Smooth muscle cell (in vitro differentiated cells): ENCODE data around the gene KDM6B. TPM values are rescaled to one million over a fixed set of nuclear protein-coding genes. Genes with fewer than 3 reads are reported as not detected.
"Not testable (repeated sequence)": the region's sequence is repeated elsewhere in the genome, so short reads cannot be mapped to it uniquely, and the experiment has no call there.

Source experiments
- DNase-seq: peaks from one replicate; lab custom pipeline; 2025; ENCODE audit not compliant: unreplicated experiment; lab: John Stamatoyannopoulos, UW
- H2AFZ ChIP-seq: fragments of 200-600 bp; sonication (generic); 2 replicates; pipeline ENCODE4 v1.6.0; 2016; ENCODE audit warnings: antibody characterized with exemption, low read depth, mild to moderate bottlenecking
- H3F3A ChIP-seq: fragments of 200-600 bp; sonication (generic); 2 replicates; pipeline ENCODE4 v1.6.0; 2017; ENCODE audit warnings: antibody characterized with exemption, low read depth
- H3K27ac ChIP-seq: fragments of 200-600 bp; sonication (generic); 2 replicates; pipeline ENCODE4 v1.5.1; 2016; ENCODE audit warnings: low read depth, mild to moderate bottlenecking
- H3K27me3 ChIP-seq: fragments of 200-600 bp; sonication (generic); 2 replicates; pipeline ENCODE4 v1.6.1; 2016; ENCODE audit warnings: low read depth, mild to moderate bottlenecking
- H3K36me3 ChIP-seq: fragments of 200-600 bp; sonication (generic); 2 replicates; pipeline ENCODE4 v1.5.1; 2016; ENCODE audit warnings: low read depth
- H3K4me1 ChIP-seq: fragments of 200-600 bp; sonication (generic); 2 replicates; pipeline ENCODE4 v1.5.1; 2016; ENCODE audit warnings: low read depth
- H3K4me2 ChIP-seq: fragments of 200-600 bp; sonication (generic); 2 replicates; pipeline ENCODE4 v1.6.0; 2016; ENCODE audit warnings: mild to moderate bottlenecking
- H3K4me3 ChIP-seq: fragments of 200-600 bp; sonication (generic); 2 replicates; pipeline ENCODE4 v1.5.1; 2016; ENCODE audit warnings: mild to moderate bottlenecking
- H3K79me2 ChIP-seq: fragments of 200-600 bp; sonication (generic); 2 replicates; pipeline ENCODE4 v1.6.0; 2016; ENCODE audit warnings: low read depth, mild to moderate bottlenecking
- H3K9ac ChIP-seq: fragments of 200-600 bp; sonication (generic); 2 replicates; pipeline ENCODE4 v1.6.0; 2016; ENCODE audit warnings: low read depth
- H3K9me3 ChIP-seq: fragments of 200-600 bp; sonication (generic); replicated peaks from 2 replicates; pipeline ENCODE4 v1.5.1; 2016; ENCODE audit warnings: low read depth
- H4K20me1 ChIP-seq: fragments of 200-600 bp; sonication (generic); 2 replicates; pipeline ENCODE4 v1.6.0; 2016; ENCODE audit warnings: low read depth
- CTCF ChIP-seq: fragments of 200-600 bp; sonication (generic); IDR thresholded peaks from 2 replicates; pipeline ENCODE4 v1.5.1; 2017; ENCODE audit warnings: borderline replicate concordance, mild to moderate bottlenecking, antibody characterized with exemption; ENCODE audit not compliant: insufficient read depth, poor library complexity, severe bottlenecking
- WGBS: methylation state at CpG from one replicate; pipeline ENCODE4 v1.1.7; 2016; ENCODE audit warnings: low lambda C conversion rate; 5-methylcytosine and 5-hydroxymethylcytosine counted together
- polyA plus RNA-seq: library from polyadenylated mRNA; unstranded; fragments of >200 nt; fragmentation: Nextera tagmentation; extraction: Ambion mirVana; gene quantifications from 2 replicates; pipeline ENCODE4 v1.2.1, GENCODE V29; 2016
- total RNA-seq: library from RNA; depleted of rRNA; stranded (reverse); fragments of >200 nt; gene quantifications from 2 replicates; pipeline ENCODE4 v1.2.3, GENCODE V29; 2014

Gene KDM6B
- total and polyA plus RNA-seq, 2 experiments from 2014 or later: 5.8 to 9.1 TPM

GRCh38 chr17:7859028-7859427 is 25.0 kb downstream of the KDM6B start:
- H3K27me3 ChIP-seq: no peaks in the 10 kb centered on the region
- TF ChIP-seq CTCF: no peak
- H3K4me2 ChIP-seq: peak overlapping the region; percentile 84
- H3K4me3 ChIP-seq: no peak overlapping the region
- no peaks in the 10 kb centered on the region for H3K79me2 ChIP-seq
- DNase-seq: no peak
- peaks cover 33% of the 10 kb centered on the region for H3F3A ChIP-seq
- H3K36me3 ChIP-seq: no peaks in the 10 kb centered on the region
- H3K9ac ChIP-seq: peak overlapping the region; percentile 79
- H2AFZ ChIP-seq: no peak overlapping the region
- 94% methylated on average over 8 of the region's 8 CpGs for WGBS
- H3K27ac ChIP-seq: peak overlapping the region; percentile 88
- peaks cover 24% of the 10 kb centered on the region for H3K4me1 ChIP-seq
- H4K20me1 ChIP-seq: peaks cover 32% of the 10 kb centered on the region
- no peaks in the 10 kb centered on the region for H3K9me3 ChIP-seq

GRCh38 chr17:7862692-7863437 is 28.8 kb downstream of the KDM6B start:
- H3K9ac ChIP-seq: no peak overlapping the region
- peaks cover 5% of the 10 kb centered on the region for H3K79me2 ChIP-seq
- no peak for DNase-seq
- H3K27ac ChIP-seq: no peak overlapping the region
- no peaks in the 10 kb centered on the region for H3K9me3 ChIP-seq
- WGBS: 63% methylated on average over 3 of the region's 3 CpGs
- no peak overlapping the region for H3K4me2 ChIP-seq
- H3K4me3 ChIP-seq: no peak overlapping the region
- peak; percentile 69 for TF ChIP-seq CTCF
- H4K20me1 ChIP-seq: peaks cover 6% of the 10 kb centered on the region
- no peaks in the 10 kb centered on the region for H3K4me1 ChIP-seq
- no peaks in the 10 kb centered on the region for H3K27me3 ChIP-seq
- peaks cover 7% of the 10 kb centered on the region for H3F3A ChIP-seq
- no peaks in the 10 kb centered on the region for H3K36me3 ChIP-seq
- no peak overlapping the region for H2AFZ ChIP-seq

- not testable (repeated sequence) for H3F3A ChIP-seq, DNase-seq, H3K4me1 ChIP-seq, H3K36me3 ChIP-seq, H2AFZ ChIP-seq, H3K27ac ChIP-seq, H3K4me3 ChIP-seq, H4K20me1 ChIP-seq, H3K27me3 ChIP-seq, H3K4me2 ChIP-seq, H3K79me2 ChIP-seq, H3K9ac ChIP-seq, H3K9me3 ChIP-seq
- WGBS: 58% methylated on average over 5 of the region's 5 CpGs
Observed at GRCh38 chr17:7864384-7864783, 30.4 kb downstream of the KDM6B start.

- no peak overlapping the region for H3K4me3 ChIP-seq
- no peaks in the 10 kb centered on the region for H3K4me1 ChIP-seq
- 97% methylated on average over 5 of the region's 5 CpGs for WGBS
- peaks cover 6% of the 10 kb centered on the region for H4K20me1 ChIP-seq
- H3K9me3 ChIP-seq: no peaks in the 10 kb centered on the region
- H3F3A ChIP-seq: no peaks in the 10 kb centered on the region
- no peak overlapping the region for H3K9ac ChIP-seq
- no peak overlapping the region for H3K4me2 ChIP-seq
- H3K27ac ChIP-seq: no peak overlapping the region
- DNase-seq: no peak
- no peak overlapping the region for H2AFZ ChIP-seq
- H3K36me3 ChIP-seq: no peaks in the 10 kb centered on the region
- no peak for TF ChIP-seq CTCF
- H3K79me2 ChIP-seq: peaks cover 5% of the 10 kb centered on the region
- no peaks in the 10 kb centered on the region for H3K27me3 ChIP-seq
Observed at GRCh38 chr17:7864995-7865650, 31.1 kb downstream of the KDM6B start.
